Left lung (tissue), 10 donors: ENCODE data around the gene DCAF15. TPM values are rescaled to one million over a fixed set of nuclear protein-coding genes. Genes with fewer than 3 reads are reported as not detected.

ENCODE experiments used
- ATAC-seq: fragments of 200-7000 bp; cut with Tn5 transposase; one replicate; pipeline ENCODE4 v1.9.1; 2020; ENCODE audit warnings: moderate library complexity
- DNase-seq, 4 donors: peaks; one replicate each; pipeline ENCODE4 v3.0.0-alpha.2; 2013 to 2020
- H3K27ac ChIP-seq, 2 donors: fragments of 200-600 bp; sonication (generic) in 1 of 2; one replicate each; pipeline versions ENCODE4 v1.5.0 to v1.8.0; 2020 to 2021
- H3K27me3 ChIP-seq, 2 donors: fragments of 200-600 bp; sonication (generic) in 1 of 2; one replicate each; pipeline versions ENCODE4 v1.5.0 to v1.8.0; 2020 to 2021
- H3K36me3 ChIP-seq, 2 donors: fragments of 200-600 bp; sonication (generic) in 1 of 2; one replicate each; pipeline versions ENCODE4 v1.5.0 to v1.8.0; 2020 to 2021
- H3K4me1 ChIP-seq, 2 donors: fragments of 200-600 bp; one replicate each; pipeline ENCODE4 v1.8.0; 2021
- H3K4me3 ChIP-seq, 2 donors: fragments of 200-600 bp; sonication (generic) in 1 of 2; one replicate each; pipeline versions ENCODE4 v1.5.0 to v1.8.0; 2020 to 2021; ENCODE audit warnings: mild to moderate bottlenecking in 1 of 2
- H3K9me3 ChIP-seq, 2 donors: fragments of 200-600 bp; sonication (generic) in 1 of 2; one replicate each; pipeline versions ENCODE4 v1.5.0 to v1.8.0; 2020 to 2021
- intact Hi-C, 2 donors: fragments of 100-400 bp; cut with DNase I; formaldehyde crosslinking; loops; one replicate each; pipeline versions ENCODE4 v1.11.2 to v1.14.2; 2022
- polyA plus RNA-seq, 6 donors: library from polyadenylated mRNA; unstranded; fragments of 120-200 nt; gene quantifications; one replicate each; pipeline ENCODE4 v1.2.1, GENCODE V29; 2013; ENCODE audit not compliant: insufficient read length in 6 of 6
- total RNA-seq, 2 donors: library from RNA; stranded (reverse); fragmentation: NEBNext Ultra II Directional; extraction: Animal tissue kit (Norgen Biotek cat#: 25700); gene quantifications; one replicate each; pipeline ENCODE4 v1.2.1, GENCODE V29; 2021
- TF ChIP-seq, protein P1 (sequence below), 2 donors: fragments of 200-600 bp; sonication (generic) in 1 of 2; IDR thresholded peaks; one replicate each; pipeline versions ENCODE4 v1.5.0 to v1.8.0; 2021; ENCODE audit warnings: antibody characterized with exemption in 2 of 2
- donor health status: DM: no; HTN: yes; CAD: no.
- donor health status: DM: no; HTN: no; CAD: no.

Gene DCAF15
- total and polyA plus RNA-seq, 8 donors, result 20.2 to 33.7 (median 29.3) TPM

DNA sequence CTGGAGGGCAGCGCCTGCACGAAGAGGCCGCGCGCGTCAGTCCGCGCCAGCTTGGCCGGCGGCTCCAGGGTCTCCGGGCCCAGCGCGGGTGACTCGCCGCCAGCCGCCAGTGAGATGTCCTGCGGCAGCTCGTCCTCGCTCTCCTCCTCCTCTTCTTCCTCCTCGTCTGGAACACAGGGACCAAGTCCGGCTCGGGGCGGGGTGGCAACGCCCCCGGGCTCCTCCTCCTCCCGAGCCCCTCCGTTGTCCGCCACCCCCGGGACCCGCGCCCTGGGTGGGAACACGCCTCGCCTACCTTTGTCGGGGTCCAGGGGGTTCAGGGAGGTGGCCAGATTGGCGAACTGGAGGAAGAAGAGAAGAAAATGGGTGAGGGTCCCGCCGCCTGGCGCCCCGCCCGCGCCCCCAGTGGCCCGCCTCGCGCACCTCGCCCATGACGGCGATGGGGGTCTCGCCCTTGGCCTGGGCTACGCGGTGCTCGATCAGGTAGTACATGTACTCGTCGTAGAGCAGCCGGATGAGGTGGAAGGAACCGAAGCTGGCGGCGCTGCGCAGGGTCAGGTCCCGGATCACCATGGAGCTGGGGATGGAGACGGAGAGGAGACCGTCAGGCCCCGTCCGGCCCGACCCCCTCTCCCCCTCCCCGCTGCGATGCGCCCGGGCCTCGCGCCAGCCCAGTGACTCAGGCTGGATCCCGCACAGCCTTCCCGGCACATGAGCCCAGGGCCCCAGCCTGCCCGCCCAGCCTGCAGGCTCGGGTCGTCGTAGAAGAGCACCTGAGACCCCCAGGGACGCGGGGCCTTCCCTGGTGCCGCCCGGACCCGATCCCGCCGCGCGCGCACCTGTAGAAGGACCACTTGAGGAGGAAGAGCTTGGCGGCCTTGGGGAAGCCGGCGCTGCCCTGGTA lies 10.6 kb downstream of the DCAF15 start:
- intact Hi-C loops, result no loop called here
- no peak overlapping the region for H3K27ac ChIP-seq
- TF ChIP-seq, protein P1, sequence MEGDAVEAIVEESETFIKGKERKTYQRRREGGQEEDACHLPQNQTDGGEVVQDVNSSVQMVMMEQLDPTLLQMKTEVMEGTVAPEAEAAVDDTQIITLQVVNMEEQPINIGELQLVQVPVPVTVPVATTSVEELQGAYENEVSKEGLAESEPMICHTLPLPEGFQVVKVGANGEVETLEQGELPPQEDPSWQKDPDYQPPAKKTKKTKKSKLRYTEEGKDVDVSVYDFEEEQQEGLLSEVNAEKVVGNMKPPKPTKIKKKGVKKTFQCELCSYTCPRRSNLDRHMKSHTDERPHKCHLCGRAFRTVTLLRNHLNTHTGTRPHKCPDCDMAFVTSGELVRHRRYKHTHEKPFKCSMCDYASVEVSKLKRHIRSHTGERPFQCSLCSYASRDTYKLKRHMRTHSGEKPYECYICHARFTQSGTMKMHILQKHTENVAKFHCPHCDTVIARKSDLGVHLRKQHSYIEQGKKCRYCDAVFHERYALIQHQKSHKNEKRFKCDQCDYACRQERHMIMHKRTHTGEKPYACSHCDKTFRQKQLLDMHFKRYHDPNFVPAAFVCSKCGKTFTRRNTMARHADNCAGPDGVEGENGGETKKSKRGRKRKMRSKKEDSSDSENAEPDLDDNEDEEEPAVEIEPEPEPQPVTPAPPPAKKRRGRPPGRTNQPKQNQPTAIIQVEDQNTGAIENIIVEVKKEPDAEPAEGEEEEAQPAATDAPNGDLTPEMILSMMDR (IDR thresholded peaks at IDR 0.05), result no peak
- H3K4me3 ChIP-seq, result no peak overlapping the region
- ATAC-seq (peak; percentile 25), DNase-seq (peak in 2 of 4 donors; percentile 65 to 76)
- H3K9me3 ChIP-seq, result no peaks in the 10 kb centered on the region
- H3K36me3 ChIP-seq, result peaks cover 0 to 100% of the 10 kb centered on the region in 2 donors
- no peaks in the 10 kb centered on the region for H3K4me1 ChIP-seq
- no peaks in the 10 kb centered on the region for H3K27me3 ChIP-seq

DNA sequence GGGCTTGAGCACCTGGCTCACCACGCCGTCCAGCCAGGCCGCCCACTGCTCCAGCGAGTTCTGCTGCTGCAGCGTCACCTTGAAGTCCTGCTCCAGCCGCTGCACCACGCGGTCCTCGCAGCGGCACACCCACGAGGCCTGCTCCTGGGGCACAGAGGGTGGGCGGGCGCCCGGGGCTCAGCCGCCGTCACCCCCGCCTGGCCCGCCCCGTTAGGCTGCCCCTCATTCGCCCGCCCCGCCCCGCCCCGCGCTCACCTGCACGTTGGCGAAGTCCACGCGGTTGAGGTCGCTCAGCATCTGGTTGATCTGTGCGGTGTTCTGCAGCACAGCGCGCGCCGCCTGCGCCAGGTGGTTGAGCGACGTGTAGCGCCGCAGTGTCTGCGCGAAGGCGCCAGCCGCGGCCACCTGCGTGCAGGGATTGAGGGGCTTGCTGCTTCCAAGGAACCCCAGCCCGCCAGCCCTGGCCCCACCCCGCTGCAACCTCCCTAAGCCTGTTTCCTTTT lies 11.3 kb downstream of the DCAF15 start:
- Histone ChIP-seq H3K4me3 (no peak overlapping the region), H3K27me3 (no peaks in the 10 kb centered on the region), H3K4me1 (no peaks in the 10 kb centered on the region), H3K9me3 (no peaks in the 10 kb centered on the region), H3K36me3 (peaks cover 0 to 100% of the 10 kb centered on the region in 2 donors), H3K27ac (no peak overlapping the region)
- no peak for ATAC-seq
- TF ChIP-seq, protein P1 (IDR thresholded peaks at IDR 0.05), result no peak
- intact Hi-C loops, result no loop called here
- DNase-seq, result peak in 1 of 4 donors; percentile 73

GRCh38 chr19:13964776-13965175 lies 12.5 kb downstream of the DCAF15 start:
- Histone ChIP-seq H3K27ac (no peak overlapping the region), H3K9me3 (no peaks in the 10 kb centered on the region), H3K27me3 (no peaks in the 10 kb centered on the region), H3K4me1 (no peaks in the 10 kb centered on the region), H3K4me3 (no peak overlapping the region), H3K36me3 (peaks cover 0 to 100% of the 10 kb centered on the region in 2 donors)
- ATAC-seq (no peak), DNase-seq (no peak)
- intact Hi-C loops, result no loop called here
- TF ChIP-seq, protein P1 (IDR thresholded peaks at IDR 0.05), result no peak

- intact Hi-C loops, result no loop called here
- DNase-seq (no peak), ATAC-seq (no peak)
- no peaks in the 10 kb centered on the region for H3K4me1 ChIP-seq
- no peak overlapping the region for H3K27ac ChIP-seq
- no peak overlapping the region for H3K4me3 ChIP-seq
- H3K27me3 ChIP-seq, result no peaks in the 10 kb centered on the region
- H3K36me3 ChIP-seq, result peaks cover 0 to 99% of the 10 kb centered on the region in 2 donors
- TF ChIP-seq, protein P1 (IDR thresholded peaks at IDR 0.05), result no peak
- H3K9me3 ChIP-seq, result no peaks in the 10 kb centered on the region
Observed at GRCh38 chr19:13965377-13965896, 13.1 kb downstream of the DCAF15 start.
